Peyer's patch (tissue), 4 donors: ENCODE measurements around the gene BTN1A1.

Experiments
- CTCF ChIP-seq, 6 experiments: fragments of 450-650 bp in 4 of 6; fragments of 200-600 bp in 2 of 6; sonication (generic) in 1 of 6; IDR thresholded peaks; one replicate each; pipeline ENCODE4 v1.5.1; 2017 to 2019; ENCODE audit warnings: antibody characterized with exemption in 6 of 6, mild to moderate bottlenecking in 3 of 6, moderate library complexity in 1 of 6
- POLR2A ChIP-seq, 2 donors: fragments of 450-650 bp; IDR thresholded peaks; one replicate each; pipeline ENCODE4 v1.5.1; 2017; ENCODE audit warnings: antibody characterized with exemption in 2 of 2, mild to moderate bottlenecking in 2 of 2, moderate library complexity in 2 of 2

GRCh38 chr6:26516481-26517427 lies 16.7 kb downstream of the BTN1A1 start:
- TF ChIP-seq CTCF (IDR thresholded peaks at IDR 0.05) (no peak), POLR2A (IDR thresholded peaks at IDR 0.05) (no peak)
